OCI-LY7 (cell line): Measurements from ENCODE around the gene LRBA. TPM values are rescaled to one million over a fixed set of nuclear protein-coding genes. Genes with fewer than 3 reads are reported as not detected.

Experiments used
- BruUV-seq: library from RNA; stranded (reverse); fragments of 400-500 nt; replicated peaks from 2 replicates; lab custom pipeline; 2021; lab: Mats Ljungman, UMichigan
- CTCF ChIA-PET: fragments of 300-600 bp; sonication (Branson Sonifier 250); formaldehyde crosslinking; loops from one replicate; lab custom pipeline; 2022; ENCODE audit warnings: antibody characterized with exemption; ENCODE audit not compliant: unreplicated experiment; lab: Charles Lee
- POLR2A ChIA-PET: fragments of 300-600 bp; sonication (Branson Sonifier 250); formaldehyde crosslinking; loops from one replicate; lab custom pipeline; 2022; ENCODE audit warnings: antibody characterized with exemption; lab: Charles Lee
- DNase-seq: peaks from one replicate; pipeline ENCODE4 v3.0.0-alpha.2; 2015; ENCODE audit warnings: low spot score
- H2AFZ ChIP-seq: fragments of 200-600 bp; sonication (generic), shearing (Covaris generic); 2 replicates; pipeline ENCODE4 v1.6.1; 2014; ENCODE audit warnings: mild to moderate bottlenecking, antibody characterized with exemption, low read length, moderate library complexity
- H3K27ac ChIP-seq: fragments of 200-600 bp; sonication (generic); 2 replicates; pipeline ENCODE4 v1.5.1; 2014; ENCODE audit warnings: mixed run types, low read depth, mild to moderate bottlenecking, moderate library complexity, low read length, inconsistent platforms; ENCODE audit not compliant: poor library complexity, severe bottlenecking
- H3K36me3 ChIP-seq: fragments of 200-600 bp; sonication (generic); 2 replicates; pipeline ENCODE4 v1.6.1; 2014; ENCODE audit warnings: mild to moderate bottlenecking, antibody characterized with exemption, low read length, moderate library complexity, mixed read lengths; ENCODE audit not compliant: insufficient read depth
- H3K4me1 ChIP-seq: fragments of 200-600 bp; sonication (generic); 2 replicates; pipeline ENCODE4 v1.5.1; 2014; ENCODE audit warnings: mild to moderate bottlenecking, low read length; ENCODE audit not compliant: insufficient read depth, poor library complexity, severe bottlenecking
- H3K4me2 ChIP-seq: fragments of 200-600 bp; sonication (generic); 2 replicates; pipeline ENCODE4 v1.6.1; 2014; ENCODE audit warnings: mild to moderate bottlenecking, low read length
- H3K4me3 ChIP-seq: fragments of 200-600 bp; sonication (generic); 2 replicates; pipeline ENCODE4 v1.5.1; 2014; ENCODE audit warnings: mild to moderate bottlenecking, low read depth, low read length; ENCODE audit not compliant: poor library complexity, severe bottlenecking
- H3K79me2 ChIP-seq: fragments of 200-600 bp; sonication (generic); 2 replicates; pipeline ENCODE4 v1.6.1; 2016; ENCODE audit warnings: low read depth, mild to moderate bottlenecking, low read length, moderate library complexity, mixed read lengths; ENCODE audit not compliant: insufficient read depth
- H3K9me2 ChIP-seq: fragments of 200-600 bp; sonication (generic); 2 replicates; pipeline ENCODE4 v1.6.1; 2016; ENCODE audit warnings: mild to moderate bottlenecking, low read length, mixed read lengths; ENCODE audit not compliant: insufficient read depth
- H3K9me3 ChIP-seq: fragments of 200-600 bp; sonication (generic); 2 replicates; pipeline ENCODE4 v1.6.1; 2014; ENCODE audit warnings: mild to moderate bottlenecking, mixed run types, low read length, mixed read lengths
- H4K20me1 ChIP-seq: fragments of 200-600 bp; sonication (generic); 2 replicates; pipeline ENCODE4 v1.6.1; 2014; ENCODE audit warnings: mild to moderate bottlenecking, antibody characterized with exemption, low read length, moderate library complexity, mixed read lengths; ENCODE audit not compliant: insufficient read depth
- EZH2phosphoT487 ChIP-seq: fragments of 200-600 bp; sonication (generic); IDR thresholded peaks from 2 replicates; pipeline ENCODE4 v1.6.1; 2018; ENCODE audit warnings: low read depth, borderline replicate concordance, mild to moderate bottlenecking, mixed run types, antibody characterized with exemption, low read length, moderate library complexity, mixed read lengths
- intact Hi-C: fragments of 100-400 bp; cut with micrococcal nuclease; formaldehyde crosslinking; loops from one replicate; pipeline ENCODE4 v1.10.0; 2022; ENCODE audit not compliant: unreplicated experiment
- total RNA-seq, 2 experiments: library from RNA; depleted of rRNA in 1 of 2; stranded (reverse); fragments of >200 nt in 1 of 2; shearing (Covaris generic) in 1 of 2; gene quantifications; 2 replicates each; pipeline ENCODE4 v1.2.3, GENCODE V29; 2014 to 2022
- TF ChIP-seq, protein P1 (sequence below): fragments of 200-600 bp; sonication (generic); conservative IDR thresholded peaks from 2 replicates; pipeline ENCODE4 v1.5.1; 2014; ENCODE audit warnings: mild to moderate bottlenecking, antibody characterized with exemption, low read length, moderate library complexity, mixed read lengths

Gene LRBA
- total RNA-seq, 2 experiments from 2014 or later, result 60.4 to 66.7 TPM

DNA sequence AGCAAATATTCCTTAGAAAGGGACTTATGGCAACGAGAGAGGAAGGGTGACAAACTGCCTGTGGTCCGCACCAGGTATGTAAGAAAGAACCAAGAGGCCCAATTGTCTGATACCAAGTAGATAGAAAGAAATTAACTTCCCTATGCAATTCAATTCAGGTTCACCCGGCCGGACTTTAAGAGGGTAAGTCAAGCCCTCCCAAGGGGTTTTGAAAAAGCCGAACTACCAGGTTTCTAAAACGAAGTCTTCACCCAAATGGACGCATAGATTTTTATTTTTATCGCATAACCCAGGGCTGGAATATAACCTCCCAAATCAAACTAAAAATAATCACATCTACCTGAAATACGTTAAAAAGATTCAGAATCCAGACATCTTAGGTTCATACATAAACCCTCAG, 434.8 kb downstream of the LRBA start:
- no peak overlapping the region for H3K4me2 ChIP-seq
- H3K79me2 ChIP-seq, result no peaks in the 10 kb centered on the region
- H3K36me3 ChIP-seq, result 0 out of 2 replicates have a peak, but pooled peaks cover 6% of the 10 kb centered on the region
- H2AFZ ChIP-seq, result no peak overlapping the region
- H3K9me3 ChIP-seq, result no peaks in the 10 kb centered on the region
- H3K9me2 ChIP-seq, result no peaks in the 10 kb centered on the region
- H3K4me1 ChIP-seq, result no peaks in the 10 kb centered on the region
- H4K20me1 ChIP-seq, result no peaks in the 10 kb centered on the region
- no peak overlapping the region for H3K4me3 ChIP-seq
- no TSS peak for BruUV-seq
- CTCF ChIA-PET, result no interaction called here
- DNase-seq, result no peak
- TF ChIP-seq, protein P1, sequence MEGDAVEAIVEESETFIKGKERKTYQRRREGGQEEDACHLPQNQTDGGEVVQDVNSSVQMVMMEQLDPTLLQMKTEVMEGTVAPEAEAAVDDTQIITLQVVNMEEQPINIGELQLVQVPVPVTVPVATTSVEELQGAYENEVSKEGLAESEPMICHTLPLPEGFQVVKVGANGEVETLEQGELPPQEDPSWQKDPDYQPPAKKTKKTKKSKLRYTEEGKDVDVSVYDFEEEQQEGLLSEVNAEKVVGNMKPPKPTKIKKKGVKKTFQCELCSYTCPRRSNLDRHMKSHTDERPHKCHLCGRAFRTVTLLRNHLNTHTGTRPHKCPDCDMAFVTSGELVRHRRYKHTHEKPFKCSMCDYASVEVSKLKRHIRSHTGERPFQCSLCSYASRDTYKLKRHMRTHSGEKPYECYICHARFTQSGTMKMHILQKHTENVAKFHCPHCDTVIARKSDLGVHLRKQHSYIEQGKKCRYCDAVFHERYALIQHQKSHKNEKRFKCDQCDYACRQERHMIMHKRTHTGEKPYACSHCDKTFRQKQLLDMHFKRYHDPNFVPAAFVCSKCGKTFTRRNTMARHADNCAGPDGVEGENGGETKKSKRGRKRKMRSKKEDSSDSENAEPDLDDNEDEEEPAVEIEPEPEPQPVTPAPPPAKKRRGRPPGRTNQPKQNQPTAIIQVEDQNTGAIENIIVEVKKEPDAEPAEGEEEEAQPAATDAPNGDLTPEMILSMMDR, result no peak
- no peak for TF ChIP-seq EZH2phosphoT487
- H3K27ac ChIP-seq, result no peak overlapping the region
- intact Hi-C loops, result no loop called here
- POLR2A ChIA-PET, result interaction anchor here (0.7 to 1.0 kb wide), 2 partner anchors 11 to 34 kb away, joined by 3 to 4 read pairs; no protein-coding TSS in a partner anchor

DNA sequence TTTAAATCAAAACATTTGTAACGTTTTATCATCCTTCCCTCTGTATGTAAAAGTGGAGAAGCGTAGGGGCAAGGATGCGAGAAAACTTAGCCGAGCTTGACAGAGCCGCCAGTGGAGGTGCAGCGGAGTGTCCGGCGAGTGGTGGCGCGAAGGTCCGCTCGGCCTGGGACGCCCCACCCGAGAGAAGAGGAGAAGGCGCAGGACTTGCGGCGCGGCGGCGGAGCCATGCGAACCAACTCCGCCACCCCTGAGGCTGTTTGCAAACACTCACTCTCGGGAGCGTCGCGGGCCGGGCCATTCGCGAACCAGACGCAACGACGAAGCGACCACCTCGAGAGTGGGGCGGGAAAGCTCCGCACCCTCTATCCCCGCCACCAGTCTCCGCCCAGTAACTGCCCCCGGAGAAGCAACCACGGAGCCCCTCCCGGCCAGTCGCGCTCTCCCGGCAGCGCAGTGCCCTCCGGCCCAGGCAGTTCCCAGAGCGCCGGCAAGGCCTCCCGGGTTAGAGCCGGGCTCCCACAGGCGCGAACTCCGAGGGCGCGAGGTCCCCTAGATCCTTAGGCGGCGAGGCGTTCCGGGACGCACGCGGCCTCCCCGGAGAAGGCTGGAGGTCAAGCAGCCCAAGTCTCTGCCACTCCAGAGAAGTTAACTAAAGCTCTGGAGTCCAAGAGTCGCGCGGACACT, 435.4 kb downstream of the LRBA start:
- no peak overlapping the region for H3K4me3 ChIP-seq
- no peaks in the 10 kb centered on the region for H3K79me2 ChIP-seq
- no TSS peak for BruUV-seq
- ChIA-PET CTCF (interaction anchor here (0.5 kb wide), 1 partner anchor 9 kb away, joined by 3 read pairs; no protein-coding TSS in a partner anchor), POLR2A (no interaction called here)
- no peak overlapping the region for H3K4me2 ChIP-seq
- no peaks in the 10 kb centered on the region for H3K9me3 ChIP-seq
- no peak for TF ChIP-seq EZH2phosphoT487
- TF ChIP-seq, protein P1, result no peak
- 0 out of 2 replicates have a peak, but pooled peaks cover 6% of the 10 kb centered on the region for H3K36me3 ChIP-seq
- DNase-seq, result no peak
- no peak overlapping the region for H3K27ac ChIP-seq
- H2AFZ ChIP-seq, result no peak overlapping the region
- H3K9me2 ChIP-seq, result no peaks in the 10 kb centered on the region
- H4K20me1 ChIP-seq, result no peaks in the 10 kb centered on the region
- intact Hi-C loops, result no loop called here
- H3K4me1 ChIP-seq, result no peaks in the 10 kb centered on the region
